Suprapubic skin (tissue), 4 donors: ENCODE results near the gene UBE2L6.

ENCODE experiments used
- CTCF ChIP-seq, 2 donors: fragments of 200-600 bp in 1 of 2; fragments of 450-650 bp in 1 of 2; sonication (generic) in 1 of 2; IDR thresholded peaks; one replicate each; pipeline ENCODE4 v1.5.1; 2016 to 2019; ENCODE audit warnings: antibody characterized with exemption in 2 of 2, mild to moderate bottlenecking in 1 of 2, moderate library complexity in 1 of 2
- POLR2A ChIP-seq, 2 donors: fragments of 450-650 bp; IDR thresholded peaks; one replicate each; pipeline ENCODE4 v1.6.1; 2017; ENCODE audit warnings: antibody characterized with exemption in 2 of 2, mild to moderate bottlenecking in 2 of 2, moderate library complexity in 2 of 2
- POLR2AphosphoS5 ChIP-seq, 3 donors: sonication (generic); formaldehyde crosslinking; IDR thresholded peaks; one replicate each; pipeline ENCODE4 v1.6.1; 2017; ENCODE audit warnings: antibody characterized with exemption in 3 of 3

GRCh38 chr11:57552479-57552878, 15.0 kb downstream of the UBE2L6 start:
- no peak for TF ChIP-seq POLR2A (IDR thresholded peaks at IDR 0.05)
- no peak for TF ChIP-seq POLR2AphosphoS5 (IDR thresholded peaks at IDR 0.05)
- no peak for TF ChIP-seq CTCF (IDR thresholded peaks at IDR 0.05)
